Activated T-helper 9 cell treated with anti-CD3 and anti-CD28 coated beads, Interleukin-2, amount 50 U/mL, for 16 hours (primary cell): ENCODE measurements around the gene GSTM3.
"Not testable (repeated sequence)": the region's sequence is repeated elsewhere in the genome, so short reads cannot be mapped to it uniquely, and the experiment has no call there.

Source experiments
- DNase-seq: peaks from one replicate; pipeline ENCODE4 v3.0.0-alpha.2; 2020; ENCODE audit warnings: low read depth

The GSTM3 gene

DNA sequence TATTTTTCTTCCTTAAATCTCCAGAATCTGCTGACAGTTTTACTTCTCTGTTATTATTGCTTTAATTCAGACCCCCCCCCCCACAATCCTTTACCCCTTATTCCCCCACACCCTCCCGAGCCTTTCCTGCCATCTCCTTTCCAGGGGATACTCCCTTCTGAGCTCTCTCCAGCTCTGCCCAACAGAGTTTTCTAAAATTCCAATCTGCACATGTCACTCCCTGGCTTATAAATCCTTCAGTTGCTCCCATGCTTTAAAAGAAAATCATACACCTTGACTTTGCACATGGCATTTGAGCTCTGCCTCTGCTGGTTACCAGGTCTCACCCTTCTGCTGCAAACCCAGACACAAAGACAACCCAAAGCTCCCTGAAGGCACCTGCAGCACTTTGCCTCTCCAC is 34.6 kb upstream of the GSTM3 start:
- DNase-seq = no peak

DNA sequence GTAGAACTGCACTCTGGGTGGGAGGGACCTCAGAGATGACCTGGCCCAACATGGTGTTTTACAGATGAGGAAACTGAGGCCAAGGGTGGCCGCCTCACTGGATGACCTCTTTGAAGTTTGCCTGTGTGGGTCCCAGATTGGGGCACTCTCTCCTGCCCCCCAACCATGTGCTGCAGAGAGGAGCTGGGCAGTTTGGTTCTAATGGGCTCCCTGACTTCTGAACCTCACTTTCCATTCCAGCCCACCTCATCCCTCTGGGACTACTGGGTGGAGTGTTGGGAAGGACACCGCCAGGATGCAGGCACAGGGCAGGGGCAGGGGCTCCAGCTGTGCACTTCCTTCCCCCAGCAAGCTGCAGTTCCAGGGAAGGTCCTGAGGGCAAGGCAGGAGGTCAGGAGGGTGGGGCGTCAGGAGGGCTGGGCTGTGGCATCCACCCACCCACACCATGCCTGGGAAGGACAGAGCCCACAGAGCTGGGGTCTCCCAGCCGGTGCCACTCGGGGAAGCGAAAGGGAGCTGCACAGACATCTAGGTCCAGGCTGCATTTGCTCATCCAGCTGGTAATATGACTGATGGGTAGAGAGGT is 33.2 kb upstream of the GSTM3 start:
- no peak for DNase-seq

DNA sequence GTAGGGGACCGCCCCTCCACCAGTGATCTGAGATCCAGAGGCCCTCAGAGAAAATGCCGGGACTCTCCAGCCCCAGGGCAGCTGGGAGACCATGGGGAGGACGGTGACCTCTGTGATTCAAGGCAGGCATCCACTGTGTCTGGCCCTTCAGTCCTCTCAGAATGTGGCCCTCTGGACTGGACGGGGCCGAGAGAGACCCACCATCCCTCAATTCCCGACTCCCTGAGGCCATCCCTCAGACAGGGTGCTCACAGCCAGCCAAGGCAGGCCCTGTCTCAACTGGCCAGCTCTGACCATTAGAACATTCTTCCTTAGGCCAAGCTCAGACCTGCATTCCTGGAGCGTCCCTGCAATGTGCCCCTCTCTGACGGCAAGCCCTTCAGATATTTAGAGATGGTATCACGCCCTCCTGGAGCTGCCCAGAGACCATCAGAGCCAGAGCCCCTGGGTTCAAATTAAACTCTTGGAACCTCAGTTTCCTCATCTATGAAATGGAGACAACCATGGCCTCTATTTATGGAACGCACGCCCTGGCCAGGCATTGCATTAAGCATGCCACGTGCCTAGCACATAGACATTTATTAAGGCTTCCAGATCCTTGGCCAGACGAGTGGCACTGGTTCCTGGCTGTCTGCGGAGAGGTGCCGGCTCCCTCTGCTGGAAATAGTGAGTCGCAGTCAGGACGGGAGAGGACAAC is 32.5 kb upstream of the GSTM3 start:
- peak; percentile 34 for DNase-seq

DNA sequence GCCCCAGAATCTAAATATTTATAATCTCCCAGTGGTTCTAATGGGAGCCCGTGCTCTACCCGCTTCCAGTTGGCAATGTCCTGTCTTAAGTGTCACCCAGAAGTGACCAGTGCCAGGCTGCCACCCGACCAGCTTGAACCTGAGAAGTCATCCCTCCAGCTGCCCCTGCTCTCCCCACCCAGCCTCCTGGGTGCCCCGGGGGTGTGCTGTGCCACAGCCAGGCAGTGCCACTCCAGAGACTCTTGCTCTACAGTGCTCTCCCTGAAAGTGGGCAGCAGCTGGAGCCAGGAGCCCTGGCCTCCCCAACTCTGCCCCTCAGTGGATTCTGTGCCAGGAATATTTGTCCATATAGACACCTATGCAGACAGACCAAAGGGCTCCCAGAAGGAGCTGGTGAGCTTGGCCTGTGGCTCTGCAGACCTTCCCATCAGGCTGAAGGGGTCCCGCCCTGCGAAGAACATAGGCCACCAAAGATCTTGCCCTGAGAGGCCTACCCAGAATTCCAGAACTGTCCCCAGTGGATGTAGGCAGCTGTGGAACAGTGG is 31.9 kb upstream of the GSTM3 start:
- DNase-seq = no peak

DNA sequence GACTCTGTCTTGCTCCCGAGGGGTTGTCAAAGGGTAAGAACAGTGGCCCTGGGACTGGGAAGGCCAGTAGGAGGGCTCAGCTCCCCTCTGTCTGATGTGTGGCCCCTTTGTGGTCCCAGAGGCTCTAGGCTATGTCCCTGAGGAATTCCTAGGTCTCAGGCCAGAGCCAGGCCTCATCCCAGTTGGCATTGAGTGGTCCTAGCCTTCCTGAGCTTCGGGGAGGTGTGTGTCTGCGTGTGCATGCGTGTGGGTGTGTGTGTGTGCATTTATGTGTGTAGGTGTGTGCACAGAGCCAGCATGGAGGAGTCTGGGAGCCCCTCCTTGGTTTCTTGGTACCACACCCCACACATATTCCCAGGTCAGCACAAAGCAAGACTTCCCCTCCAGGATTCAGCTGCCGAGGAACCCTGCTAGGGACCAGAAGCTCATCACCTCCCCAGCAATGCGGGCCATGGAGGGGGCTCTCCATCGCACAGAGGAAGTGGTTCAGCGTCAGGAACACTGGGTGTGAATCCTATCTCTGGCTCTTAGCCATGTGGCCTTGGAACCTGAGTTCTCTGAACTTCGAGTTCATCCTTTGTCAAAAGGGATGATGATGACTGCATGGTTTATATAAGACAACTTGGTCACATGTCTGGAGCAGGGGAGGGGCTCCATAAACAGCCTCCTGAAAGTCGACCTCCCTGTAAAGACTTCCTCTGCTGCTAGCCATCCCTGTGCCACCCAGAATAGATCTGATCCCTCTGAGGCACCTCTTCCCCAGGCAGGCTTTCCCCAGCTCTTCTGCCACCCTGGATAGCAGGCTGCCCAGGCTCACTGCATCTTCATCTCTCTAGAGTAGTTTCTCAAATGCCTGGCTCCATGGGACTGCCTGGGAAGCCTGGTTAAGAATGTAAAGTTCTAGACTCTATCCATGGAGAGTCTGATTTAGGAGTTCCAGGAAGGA is 31.1 kb upstream of the GSTM3 start:
- DNase-seq = no peak

DNA sequence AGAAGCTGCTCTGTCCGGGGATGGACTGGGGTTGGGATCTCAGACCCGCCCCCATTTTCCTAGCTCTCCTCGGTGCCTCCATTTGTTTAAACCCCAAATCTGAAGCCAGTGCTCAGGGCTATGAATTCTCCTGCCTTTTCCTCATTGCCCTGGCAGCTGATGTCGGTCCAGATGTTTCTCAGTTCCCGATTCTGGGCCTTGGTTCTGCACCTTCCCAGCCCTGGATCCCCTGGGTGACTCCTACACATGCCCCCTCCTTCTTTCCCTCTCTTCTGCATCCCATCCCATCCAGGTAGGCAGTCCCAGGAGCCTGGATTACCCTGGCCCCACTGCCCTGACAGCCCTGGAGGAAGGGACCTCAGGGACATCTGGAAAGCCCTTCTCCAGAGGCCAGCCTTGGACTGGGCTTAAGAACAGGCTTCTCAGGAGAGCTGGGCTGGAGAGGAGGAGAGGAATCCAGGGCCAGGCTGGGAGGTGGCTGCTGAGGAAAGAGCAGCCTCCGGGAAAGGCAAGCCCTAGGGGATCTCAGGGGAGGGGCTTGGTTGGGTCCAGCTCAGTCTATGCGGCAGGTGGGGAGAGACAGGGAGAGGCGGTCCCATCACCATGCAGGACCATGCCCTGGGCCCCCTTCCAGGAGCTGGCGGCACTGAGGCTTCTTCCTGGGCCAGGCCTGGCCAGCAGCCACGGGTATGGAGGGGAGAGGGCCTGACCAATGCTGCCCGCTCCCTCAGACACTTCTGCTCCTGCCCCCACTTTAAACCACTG is 29.7 kb upstream of the GSTM3 start:
- no peak for DNase-seq

DNA sequence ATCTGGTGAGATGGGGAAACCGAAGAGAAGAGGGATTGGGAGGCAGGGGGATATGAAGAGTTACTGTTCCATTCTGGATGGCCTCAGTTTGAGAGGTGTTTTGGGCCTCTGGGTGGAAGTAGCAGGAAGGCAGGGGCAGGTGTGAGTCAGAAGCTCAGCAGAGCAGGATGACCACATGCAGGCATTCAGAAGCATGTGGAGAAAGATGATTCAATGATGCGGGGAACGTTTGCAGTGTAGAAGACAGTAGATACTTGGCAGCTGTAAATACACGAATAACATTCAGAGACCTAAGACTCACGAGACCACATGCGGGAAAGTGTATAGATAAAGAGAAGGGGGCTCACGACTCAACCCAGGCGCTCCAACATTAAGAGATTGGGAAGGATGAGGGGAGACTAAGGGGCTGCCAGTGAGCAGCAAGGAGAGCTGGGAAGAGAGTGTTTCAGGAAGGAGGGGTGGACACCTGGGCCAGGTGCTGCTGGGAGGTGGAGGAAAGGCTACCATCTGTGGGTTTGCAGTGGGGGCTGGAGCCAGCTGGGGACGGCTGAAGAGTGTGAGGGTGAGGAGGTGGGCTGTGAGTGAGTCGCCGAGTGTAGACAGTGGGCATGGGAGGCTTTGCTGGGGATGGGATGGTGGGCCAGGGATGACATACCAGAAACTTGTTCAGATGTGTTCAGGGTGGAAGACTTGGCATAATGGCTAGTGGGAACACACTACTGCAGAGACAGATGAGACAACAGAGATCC is 28.7 kb upstream of the GSTM3 start:
- DNase-seq = no peak

DNA sequence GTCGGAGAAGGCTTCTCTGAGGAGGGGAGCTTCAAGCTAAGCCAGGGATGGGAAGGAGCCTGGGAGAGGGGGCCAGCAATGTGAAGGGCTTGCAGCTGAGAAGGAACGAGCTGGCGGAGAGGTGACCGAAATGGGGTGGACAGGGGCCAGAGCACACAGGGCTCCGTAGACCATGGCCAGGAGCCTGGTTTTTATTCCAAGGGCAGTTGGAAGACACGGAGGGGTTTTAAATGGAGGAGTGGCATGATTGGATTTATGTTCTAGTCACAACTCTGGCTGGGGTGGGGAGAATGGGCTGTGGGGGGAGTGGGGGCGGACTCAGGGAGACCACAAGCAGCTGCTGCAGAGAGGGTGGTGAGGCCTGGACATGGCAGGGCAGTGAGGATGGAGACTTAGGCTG is 28.0 kb upstream of the GSTM3 start:
- DNase-seq = no peak

DNA sequence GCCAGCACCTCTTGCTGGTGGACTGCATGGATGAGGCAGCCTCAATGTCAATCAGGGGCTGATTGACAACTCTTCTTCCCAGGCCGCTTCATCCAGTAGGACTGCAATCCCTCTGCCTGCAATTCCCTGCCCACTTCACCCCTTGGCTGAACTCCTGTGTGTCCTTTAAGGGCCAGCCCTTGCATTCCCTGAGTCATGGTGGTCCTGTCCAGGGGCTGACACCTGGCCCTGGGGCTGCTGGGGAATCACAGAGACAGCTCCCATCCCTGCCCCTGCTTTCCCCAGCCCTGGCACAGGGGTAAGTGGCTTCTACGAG is 27.5 kb upstream of the GSTM3 start:
- no peak for DNase-seq

DNA sequence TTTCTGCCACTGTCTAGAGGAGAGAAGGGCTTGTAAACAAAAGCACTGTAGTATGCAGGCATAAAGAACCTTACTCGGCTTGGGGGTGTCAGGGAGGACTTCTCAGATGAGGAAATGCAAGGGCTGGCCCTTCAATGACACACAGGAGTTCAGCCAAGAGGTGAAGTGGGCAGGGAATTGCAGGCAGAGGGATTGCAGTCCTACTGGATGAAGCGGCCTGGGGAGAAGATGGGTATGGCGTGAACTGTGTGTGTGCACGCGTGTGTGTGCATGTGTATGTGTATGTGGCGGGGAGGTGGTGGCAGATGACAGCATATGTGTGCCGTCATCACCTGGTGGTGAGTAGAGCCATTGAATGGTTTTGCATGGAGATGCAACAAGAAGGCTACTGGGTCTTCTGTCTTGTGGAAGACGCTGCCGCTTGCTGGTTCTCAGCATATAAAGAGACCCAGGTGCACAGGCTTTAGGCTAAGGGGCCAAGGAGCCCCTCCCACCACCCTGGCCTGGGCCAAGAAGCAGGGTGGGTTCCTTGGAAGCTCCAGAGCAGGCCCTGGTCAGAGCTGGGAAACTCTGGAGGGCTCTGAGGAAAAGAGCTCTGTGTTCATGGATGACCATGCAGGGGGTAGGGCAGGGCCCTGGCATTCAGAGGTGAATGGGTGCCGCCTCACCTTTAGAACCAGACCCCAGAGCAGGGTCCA is 26.9 kb upstream of the GSTM3 start:
- DNase-seq = no peak

DNA sequence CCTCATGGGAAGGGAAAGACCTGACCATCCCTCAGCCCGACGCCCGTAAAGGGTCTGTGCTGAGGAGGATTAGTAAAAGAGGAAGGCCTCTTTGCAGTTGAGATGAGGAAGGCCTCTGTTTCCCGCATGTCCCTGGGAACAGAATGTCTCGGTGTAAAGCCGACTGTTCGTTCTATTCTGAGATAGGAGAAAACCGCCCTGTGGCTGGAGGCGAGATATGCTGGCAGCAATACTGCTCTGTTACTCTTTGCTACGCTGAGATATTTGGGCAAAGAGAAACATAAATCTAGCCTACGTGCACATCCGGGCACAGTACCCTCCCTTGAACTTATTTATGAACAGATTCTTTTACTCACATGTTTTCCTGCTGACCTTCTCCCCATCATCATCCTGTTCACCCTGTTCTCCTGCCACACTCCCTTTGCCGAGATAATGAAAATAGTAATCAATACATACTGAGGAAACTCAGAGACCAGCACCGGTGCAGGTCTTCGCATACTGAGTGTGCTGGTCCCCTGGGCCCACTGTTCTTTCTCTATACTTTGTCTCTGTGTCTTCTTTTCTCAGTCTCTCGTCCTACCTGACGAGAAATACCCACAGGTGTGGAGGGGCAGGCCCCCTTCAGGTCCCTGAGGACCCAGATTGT is 26.3 kb upstream of the GSTM3 start:
- DNase-seq = not testable (repeated sequence)

DNA sequence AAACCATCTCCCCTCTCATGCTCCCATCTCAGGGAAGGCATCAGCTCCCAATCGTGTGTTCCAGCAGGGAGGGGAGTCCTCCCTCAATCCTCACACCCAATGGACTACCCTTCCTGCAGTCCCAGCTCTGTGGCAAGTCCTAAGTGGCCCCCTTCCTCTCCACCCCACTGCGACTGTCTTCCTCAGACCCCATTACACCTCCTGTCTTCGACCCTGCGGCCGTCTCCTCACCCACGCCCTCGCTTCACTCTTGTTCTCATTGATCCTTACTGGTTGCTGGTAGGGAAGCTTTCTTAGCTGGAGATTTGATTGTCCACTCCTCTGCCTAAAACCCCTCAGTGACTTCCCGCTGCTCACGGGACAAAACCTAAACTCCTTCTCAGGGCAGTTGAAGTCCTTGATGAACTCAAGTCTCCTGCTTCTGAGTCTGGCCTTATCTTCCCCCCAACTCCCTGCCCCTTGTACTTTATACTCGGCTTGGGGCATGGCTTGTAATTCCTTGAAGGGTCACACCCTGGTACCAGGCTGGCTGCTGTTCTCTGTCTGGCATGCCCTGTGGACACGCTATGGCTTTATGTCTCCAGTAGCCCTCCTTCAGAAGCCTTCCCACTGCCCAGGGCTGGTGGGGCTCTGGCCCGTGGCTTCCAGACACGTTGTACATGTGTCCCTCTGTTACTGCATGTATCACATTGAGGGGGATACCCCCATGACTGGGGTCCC is 25.2 kb upstream of the GSTM3 start:
- no peak for DNase-seq

DNA sequence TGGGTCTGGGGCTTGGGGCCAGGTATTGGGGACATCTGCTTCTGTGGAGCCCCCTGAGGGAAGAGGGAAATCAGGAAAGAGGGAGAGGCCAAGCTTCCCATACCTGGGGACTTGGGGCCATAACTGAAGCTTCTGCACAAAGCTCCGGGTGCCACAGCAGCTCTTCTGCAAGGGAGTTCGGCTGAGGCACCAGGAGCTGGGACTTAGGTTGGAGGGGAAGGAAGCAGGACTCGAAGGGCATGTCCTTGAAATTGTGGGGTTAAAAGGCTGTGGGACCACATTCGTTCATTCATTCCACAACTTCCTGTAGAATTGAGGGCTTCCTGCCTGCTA is 24.6 kb upstream of the GSTM3 start:
- no peak for DNase-seq

DNA sequence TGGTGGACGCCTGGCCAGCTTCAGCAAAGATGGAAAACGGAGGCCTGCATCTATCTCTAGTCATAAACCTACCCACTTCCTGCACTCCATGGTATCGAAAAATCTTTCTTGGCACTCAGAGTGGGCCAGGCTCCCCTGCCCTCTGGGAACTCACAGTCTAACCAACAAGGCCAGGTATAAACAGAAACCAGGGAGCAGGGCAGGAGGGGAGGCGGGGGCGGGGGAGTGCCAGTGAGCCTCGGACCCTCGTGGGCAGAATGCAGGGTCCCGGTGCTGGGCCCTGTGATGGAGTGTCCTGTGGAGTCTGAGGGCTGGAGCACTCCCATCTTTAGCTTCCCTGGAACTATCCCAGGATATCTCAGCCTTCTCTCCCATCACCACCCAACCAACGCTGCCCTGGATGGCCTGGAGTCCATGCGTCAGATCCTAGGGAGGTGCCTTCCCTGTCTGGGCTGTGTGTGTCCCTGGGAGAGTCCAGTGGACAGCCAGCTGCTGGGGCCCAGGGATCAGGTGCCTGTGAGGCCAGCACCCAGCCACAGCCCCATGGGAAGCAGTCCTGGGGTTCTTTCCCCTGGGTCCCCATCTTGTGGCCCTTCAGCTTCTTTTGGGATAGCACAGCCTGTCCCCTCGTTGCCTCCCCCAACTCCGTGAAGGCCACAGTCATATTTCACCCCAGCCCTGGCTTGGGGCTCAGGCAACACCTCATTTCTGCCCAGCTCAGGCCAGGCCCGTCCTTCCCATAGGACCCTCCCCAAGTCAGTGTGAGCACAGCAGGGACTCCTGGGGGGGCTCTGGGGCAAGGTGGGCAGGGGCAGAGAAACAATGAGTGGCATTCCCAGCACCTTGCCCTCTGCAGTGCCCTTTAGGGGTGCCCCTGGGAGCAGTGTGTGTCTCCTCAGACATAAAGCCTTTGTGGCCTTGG is 24.0 kb upstream of the GSTM3 start:
- no peak for DNase-seq

DNA sequence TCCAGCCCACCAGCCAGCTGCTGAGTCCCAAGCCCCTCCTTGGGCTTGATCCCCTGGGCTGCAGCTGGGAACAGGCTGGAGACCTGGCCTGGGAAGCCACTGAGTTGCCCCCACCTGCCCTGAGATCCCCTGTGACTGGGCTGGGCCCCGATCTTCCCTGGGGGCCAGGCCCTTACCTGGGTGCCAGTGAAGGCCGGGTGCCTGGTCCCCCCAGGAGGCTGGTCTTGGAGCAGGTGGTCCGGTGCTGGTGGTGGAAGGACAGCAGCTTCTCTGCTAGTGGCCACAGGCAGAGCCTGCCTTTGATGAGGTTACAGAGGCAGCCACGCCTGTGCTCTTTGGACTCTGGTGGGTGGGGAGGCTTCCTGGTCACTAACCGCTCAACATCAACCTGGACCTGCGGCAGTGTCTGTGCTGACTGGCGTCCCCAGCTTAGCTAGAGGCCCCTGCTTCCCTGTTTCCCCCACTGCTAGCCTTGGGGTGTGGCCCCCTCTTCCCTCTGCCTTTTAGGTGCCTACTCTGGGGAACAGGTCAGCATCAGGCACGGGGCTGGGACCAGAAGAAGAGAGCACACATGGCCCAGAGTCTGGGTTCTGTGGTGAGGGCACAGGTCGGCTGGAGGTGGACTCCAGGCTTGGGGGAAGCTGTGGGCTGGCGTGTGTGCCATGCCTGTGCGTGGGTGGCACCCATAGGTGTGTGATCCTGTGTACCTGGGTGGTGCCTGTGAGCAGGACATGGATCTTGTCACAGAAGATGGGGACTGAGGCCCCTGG is 23.0 kb upstream of the GSTM3 start, which contains the start of gene EPS8L3:
EPS8L3 (minus strand) TSS at position 278 of the 770 bp plus-strand sequence. CDS start 2,174 bp downstream, outside the sequence.
- DNase-seq = no peak

DNA sequence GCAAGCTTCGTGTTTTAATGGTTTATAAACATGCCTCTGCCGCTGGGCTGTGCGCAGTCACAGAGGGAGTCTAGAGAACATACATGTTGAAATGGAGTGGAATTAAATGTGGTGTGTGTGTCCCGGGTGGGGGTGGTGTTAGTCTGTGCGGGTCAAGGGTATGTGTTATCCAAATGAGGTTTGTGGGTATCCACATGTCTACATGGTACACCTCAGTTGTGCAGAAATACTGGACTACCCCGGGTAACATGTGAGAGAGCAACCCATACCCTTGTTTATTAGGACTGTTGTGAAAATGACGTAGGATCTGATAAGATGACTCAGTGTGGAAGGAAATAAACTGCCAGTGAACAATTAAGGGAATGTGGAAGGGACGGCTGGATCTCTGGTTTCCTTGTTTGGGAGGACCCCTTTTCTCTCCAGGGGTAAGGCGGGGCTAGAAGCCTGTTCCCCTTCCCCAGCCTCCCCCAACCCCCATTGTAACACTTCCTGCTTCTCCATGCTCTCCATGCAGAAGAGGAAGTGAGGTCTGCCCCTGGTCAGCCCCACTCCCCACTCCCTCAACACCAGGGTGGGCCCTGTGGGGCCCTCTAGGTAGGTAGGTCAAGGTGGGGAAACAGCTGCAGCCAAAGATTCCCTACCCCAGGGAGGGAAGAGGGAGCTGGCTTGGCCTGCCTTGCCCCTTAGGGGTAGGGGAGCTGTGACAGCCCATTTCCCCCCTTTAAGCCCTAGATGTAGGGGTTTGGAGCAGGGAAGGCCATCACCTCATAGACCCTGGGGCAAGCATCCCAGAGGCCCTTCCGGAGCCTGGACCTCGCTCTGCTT is 22.2 kb upstream of the GSTM3 start:
- no peak for DNase-seq
